Brain microvascular endothelial cell (primary cell): ENCODE results near the gene SLC51B.

Experiments used
- DNase-seq: peaks from one replicate; pipeline ENCODE4 v3.0.0-alpha.2; 2020
- H3K27ac ChIP-seq: fragments of 250-450 bp; sonication (Bioruptor Pico); 2 replicates; pipeline ENCODE4 v1.5.1; 2020; ENCODE audit warnings: mild to moderate bottlenecking, moderate library complexity
- H3K27me3 ChIP-seq: fragments of 250-450 bp; sonication (Bioruptor Pico); replicated peaks from 2 replicates; pipeline ENCODE4 v1.5.1; 2020; ENCODE audit warnings: mild to moderate bottlenecking
- H3K36me3 ChIP-seq: fragments of 250-450 bp; sonication (Bioruptor Pico); replicated peaks from 2 replicates; pipeline ENCODE4 v1.5.1; 2020; ENCODE audit warnings: mild to moderate bottlenecking
- H3K4me3 ChIP-seq: 2 replicates; pipeline ENCODE4 v1.5.1; 2011; ENCODE audit warnings: low read depth, mild to moderate bottlenecking, control low read depth, low read length, moderate library complexity
- in situ Hi-C: cut with HindIII; loops from 2 replicates; pipeline ENCODE4 v1.10.0; 2017; ENCODE audit warnings: low sequenced_read_pairs, low pct_ligation_motif_present
- TF ChIP-seq, protein P1 (sequence below): IDR thresholded peaks from 2 replicates; pipeline ENCODE4 v1.5.1; 2011; ENCODE audit warnings: low read depth, mild to moderate bottlenecking, moderate library complexity, low read length, control low read depth, inconsistent platforms; ENCODE audit errors: missing control alignments

The SLC51B gene

DNA sequence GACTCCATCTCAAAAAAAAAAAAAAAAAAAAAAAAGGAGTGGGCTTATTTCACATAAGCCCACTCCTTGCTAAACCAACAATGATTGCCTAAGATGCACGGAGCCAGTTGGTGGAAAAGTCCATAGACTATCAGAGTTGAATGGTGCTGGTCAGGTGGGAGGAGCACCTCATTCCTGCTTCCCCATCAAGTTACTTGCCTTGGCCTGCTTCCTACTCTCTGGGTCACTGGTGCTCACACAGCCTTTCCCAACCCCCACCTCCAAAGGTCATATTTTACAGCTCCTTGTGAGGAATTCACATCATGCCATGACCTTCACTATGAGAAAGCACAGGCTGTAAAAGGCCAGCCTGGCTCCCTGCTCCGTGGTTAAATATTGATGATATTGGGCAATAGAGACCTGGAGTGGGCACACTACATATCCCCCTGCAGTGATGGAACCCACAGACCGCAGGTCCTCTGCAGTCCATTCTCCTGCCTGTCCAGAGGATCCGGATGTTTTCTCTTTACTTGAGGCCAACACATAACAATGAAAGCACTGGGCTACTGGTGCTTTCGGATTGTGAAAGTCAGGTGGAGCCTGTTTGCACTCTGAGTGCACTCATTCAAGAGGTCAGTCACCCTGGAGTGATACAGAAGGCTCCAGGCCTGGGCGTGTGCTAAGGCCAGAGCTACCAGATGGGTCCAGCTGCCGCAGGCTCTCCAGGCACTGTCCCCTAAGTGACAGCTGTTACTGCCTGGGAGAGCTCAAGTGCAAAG, at the start of gene SLC51B:
TSS of gene SLC51B (plus strand) at position 664 of the 758 bp plus-strand sequence. CDS start 4,618 bp downstream, outside the sequence.
- in situ Hi-C loops, result no loop called here
- no peaks in the 10 kb centered on the region for H3K27me3 ChIP-seq
- H3K36me3 ChIP-seq, result no peaks in the 10 kb centered on the region
- DNase-seq, result no peak
- TF ChIP-seq, protein P1, sequence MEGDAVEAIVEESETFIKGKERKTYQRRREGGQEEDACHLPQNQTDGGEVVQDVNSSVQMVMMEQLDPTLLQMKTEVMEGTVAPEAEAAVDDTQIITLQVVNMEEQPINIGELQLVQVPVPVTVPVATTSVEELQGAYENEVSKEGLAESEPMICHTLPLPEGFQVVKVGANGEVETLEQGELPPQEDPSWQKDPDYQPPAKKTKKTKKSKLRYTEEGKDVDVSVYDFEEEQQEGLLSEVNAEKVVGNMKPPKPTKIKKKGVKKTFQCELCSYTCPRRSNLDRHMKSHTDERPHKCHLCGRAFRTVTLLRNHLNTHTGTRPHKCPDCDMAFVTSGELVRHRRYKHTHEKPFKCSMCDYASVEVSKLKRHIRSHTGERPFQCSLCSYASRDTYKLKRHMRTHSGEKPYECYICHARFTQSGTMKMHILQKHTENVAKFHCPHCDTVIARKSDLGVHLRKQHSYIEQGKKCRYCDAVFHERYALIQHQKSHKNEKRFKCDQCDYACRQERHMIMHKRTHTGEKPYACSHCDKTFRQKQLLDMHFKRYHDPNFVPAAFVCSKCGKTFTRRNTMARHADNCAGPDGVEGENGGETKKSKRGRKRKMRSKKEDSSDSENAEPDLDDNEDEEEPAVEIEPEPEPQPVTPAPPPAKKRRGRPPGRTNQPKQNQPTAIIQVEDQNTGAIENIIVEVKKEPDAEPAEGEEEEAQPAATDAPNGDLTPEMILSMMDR, result no peak
- H3K4me3 ChIP-seq, result no peak within 1 kb of the TSS
- no peak within 1 kb of the TSS for H3K27ac ChIP-seq

DNA sequence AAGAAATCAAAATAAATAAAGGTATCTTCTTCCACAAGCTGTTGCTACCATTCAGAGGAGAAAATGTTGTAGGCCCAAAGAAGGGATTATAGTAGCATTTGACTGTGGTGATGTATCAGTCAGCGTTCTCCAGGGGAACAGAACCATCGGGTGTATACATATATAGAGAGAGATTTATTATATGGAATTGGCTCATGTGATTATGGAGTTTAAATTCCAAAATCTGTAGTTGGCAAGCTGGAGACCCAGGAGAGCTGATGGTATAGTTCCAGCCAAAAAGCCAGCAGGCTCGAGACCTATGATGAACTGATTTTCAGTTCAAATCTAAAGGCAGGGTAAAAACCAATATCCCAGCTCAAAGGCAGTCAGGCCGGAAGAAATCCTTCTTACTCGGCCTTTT, 48.1 kb upstream of the SLC51B start:
- Histone ChIP-seq H3K27me3 (no peaks in the 10 kb centered on the region), H3K36me3 (no peaks in the 10 kb centered on the region), H3K4me3 (no peak overlapping the region), H3K27ac (no peak overlapping the region)
- in situ Hi-C loops, result no loop called here
- DNase-seq, result no peak
- TF ChIP-seq, protein P1, result no peak

- TF ChIP-seq, protein P1, result no peak
- in situ Hi-C loops, result no loop called here
- DNase-seq, result no peak
- Histone ChIP-seq H3K4me3 (no peak overlapping the region), H3K27me3 (no peaks in the 10 kb centered on the region), H3K36me3 (peaks cover 2% of the 10 kb centered on the region), H3K27ac (no peak overlapping the region)
Observed at GRCh38 chr15:64997745-64998375, 47.3 kb upstream of the SLC51B start.

DNA sequence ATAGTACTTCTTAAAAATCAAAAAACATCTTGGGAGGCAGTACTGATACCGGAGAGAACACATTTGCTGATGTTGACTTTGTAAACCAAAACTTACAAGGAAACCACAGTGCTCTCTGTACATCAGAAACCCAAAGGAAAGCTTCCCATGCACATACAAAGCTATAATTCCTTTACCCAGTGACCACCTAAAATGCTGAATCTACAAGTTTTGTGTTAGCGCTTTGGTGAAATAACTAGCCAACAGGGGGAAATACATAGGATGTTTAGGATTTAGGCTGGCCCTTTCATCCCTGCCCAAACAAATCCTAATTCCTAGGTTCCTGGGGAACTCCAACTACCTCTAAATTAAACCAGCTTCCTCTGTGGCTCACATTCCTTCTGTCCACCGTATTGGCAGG, 40.2 kb upstream of the SLC51B start:
- TF ChIP-seq, protein P1, result no peak
- H3K27ac ChIP-seq, result no peak overlapping the region
- no peak overlapping the region for H3K4me3 ChIP-seq
- no peak for DNase-seq
- in situ Hi-C loops, result no loop called here
- H3K36me3 ChIP-seq, result peaks cover 4% of the 10 kb centered on the region
- H3K27me3 ChIP-seq, result no peaks in the 10 kb centered on the region

- Histone ChIP-seq H3K4me3 (no peak overlapping the region), H3K36me3 (peaks cover 4% of the 10 kb centered on the region), H3K27me3 (no peaks in the 10 kb centered on the region), H3K27ac (no peak overlapping the region)
- TF ChIP-seq, protein P1, result no peak
- DNase-seq, result no peak
- in situ Hi-C loops, result no loop called here
Observed at GRCh38 chr15:65006876-65007275, 38.3 kb upstream of the SLC51B start.
